ENCODE measurements around the gene STIM2.

The STIM2 gene

GRCh38 chr4:27040356-27040755, 179.7 kb downstream of the STIM2 start:
- DNase-seq (ENCODE audit: low spot score), result no peak

GRCh38 chr4:27042411-27042810, 181.8 kb downstream of the STIM2 start:
- no peak for DNase-seq (ENCODE audit: low spot score)

- DNase-seq (ENCODE audit: low spot score), result no peak
Measured at GRCh38 chr4:27043200-27043599, 182.6 kb downstream of the STIM2 start.

- DNase-seq (ENCODE audit: low spot score), result no peak
Measured at GRCh38 chr4:27046851-27047250, 186.2 kb downstream of the STIM2 start.

GRCh38 chr4:27048429-27049238, 188.0 kb downstream of the STIM2 start:
- peak; percentile 65 for DNase-seq (ENCODE audit: low spot score)

GRCh38 chr4:27049239-27049829, 188.7 kb downstream of the STIM2 start:
- DNase-seq (ENCODE audit: low spot score), result no peak

GRCh38 chr4:27050731-27051130, 190.1 kb downstream of the STIM2 start:
- DNase-seq (ENCODE audit: low spot score), result no peak

- DNase-seq (ENCODE audit: low spot score), result no peak
Measured at GRCh38 chr4:27055221-27055760, 194.7 kb downstream of the STIM2 start.

- no peak for DNase-seq (ENCODE audit: low spot score)
Measured at GRCh38 chr4:27056281-27056680, 195.6 kb downstream of the STIM2 start.

GRCh38 chr4:27057053-27057452, 196.4 kb downstream of the STIM2 start:
- no peak for DNase-seq (ENCODE audit: low spot score)

GRCh38 chr4:27057662-27058061, 197.0 kb downstream of the STIM2 start:
- no peak for DNase-seq (ENCODE audit: low spot score)

GRCh38 chr4:27058819-27059406, 198.3 kb downstream of the STIM2 start:
- no peak for DNase-seq (ENCODE audit: low spot score)

GRCh38 chr4:27059446-27059845, 198.8 kb downstream of the STIM2 start:
- no peak for DNase-seq (ENCODE audit: low spot score)

- DNase-seq (ENCODE audit: low spot score), result no peak
Measured at GRCh38 chr4:27062256-27062655, 201.6 kb downstream of the STIM2 start.

- no peak for DNase-seq (ENCODE audit: low spot score)
Measured at GRCh38 chr4:27066591-27066990, 205.9 kb downstream of the STIM2 start.

GRCh38 chr4:27068151-27068867, 207.7 kb downstream of the STIM2 start:
- DNase-seq (ENCODE audit: low spot score), result no peak
